GM06990 (cell line): ENCODE results near the gene OR51B2.
"Not testable (repeated sequence)": the region's sequence is repeated elsewhere in the genome, so short reads cannot be mapped to it uniquely, and the experiment has no call there.

ENCODE experiments used
- DNase-seq: peaks from one replicate; pipeline ENCODE4 v3.0.0-alpha.2; 2011; ENCODE audit not compliant: insufficient read length; ENCODE audit errors: extremely low read depth
- H3K27me3 ChIP-seq: replicated peaks from 2 replicates; pipeline ENCODE4 v1.6.0; 2011; ENCODE audit warnings: low read length; ENCODE audit not compliant: control insufficient read depth, insufficient read depth
- H3K36me3 ChIP-seq: 2 replicates; pipeline ENCODE4 v1.5.1; 2011; ENCODE audit warnings: low read length; ENCODE audit not compliant: control insufficient read depth, insufficient read depth
- H3K4me3 ChIP-seq: replicated peaks from 2 replicates; pipeline ENCODE4 v1.5.1; 2011; ENCODE audit warnings: low read depth, mild to moderate bottlenecking, control low read depth, low read length
- TF ChIP-seq, protein P1 (sequence below): IDR thresholded peaks from 2 replicates; pipeline ENCODE4 v1.5.1; 2011; ENCODE audit warnings: low read length, control low read depth, mild to moderate bottlenecking, inconsistent platforms; ENCODE audit not compliant: insufficient read depth, poor library complexity, severe bottlenecking

OR51B2 gene

DNA sequence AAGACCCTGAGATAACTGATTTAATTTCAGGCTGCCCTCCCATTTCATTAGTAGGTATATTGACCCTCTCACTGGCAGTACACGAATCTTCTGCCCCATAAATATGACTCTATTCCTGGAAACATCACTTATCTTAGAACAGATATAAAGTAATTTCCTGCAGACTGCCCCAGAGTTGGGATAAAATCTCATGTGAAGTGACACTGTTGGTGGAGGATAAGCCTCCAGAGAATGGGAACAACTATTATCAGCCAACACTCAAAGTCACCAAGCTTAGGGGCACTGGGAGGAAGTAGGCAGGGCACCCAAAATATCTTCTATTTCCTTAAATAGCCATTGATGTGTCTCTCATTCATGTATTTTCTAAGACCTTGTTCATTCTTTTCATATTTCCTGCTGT, 11.1 kb upstream of the OR51B2 start:
- no peak for DNase-seq
- H3K27me3 ChIP-seq: no peaks in the 10 kb centered on the region
- TF ChIP-seq, protein P1, sequence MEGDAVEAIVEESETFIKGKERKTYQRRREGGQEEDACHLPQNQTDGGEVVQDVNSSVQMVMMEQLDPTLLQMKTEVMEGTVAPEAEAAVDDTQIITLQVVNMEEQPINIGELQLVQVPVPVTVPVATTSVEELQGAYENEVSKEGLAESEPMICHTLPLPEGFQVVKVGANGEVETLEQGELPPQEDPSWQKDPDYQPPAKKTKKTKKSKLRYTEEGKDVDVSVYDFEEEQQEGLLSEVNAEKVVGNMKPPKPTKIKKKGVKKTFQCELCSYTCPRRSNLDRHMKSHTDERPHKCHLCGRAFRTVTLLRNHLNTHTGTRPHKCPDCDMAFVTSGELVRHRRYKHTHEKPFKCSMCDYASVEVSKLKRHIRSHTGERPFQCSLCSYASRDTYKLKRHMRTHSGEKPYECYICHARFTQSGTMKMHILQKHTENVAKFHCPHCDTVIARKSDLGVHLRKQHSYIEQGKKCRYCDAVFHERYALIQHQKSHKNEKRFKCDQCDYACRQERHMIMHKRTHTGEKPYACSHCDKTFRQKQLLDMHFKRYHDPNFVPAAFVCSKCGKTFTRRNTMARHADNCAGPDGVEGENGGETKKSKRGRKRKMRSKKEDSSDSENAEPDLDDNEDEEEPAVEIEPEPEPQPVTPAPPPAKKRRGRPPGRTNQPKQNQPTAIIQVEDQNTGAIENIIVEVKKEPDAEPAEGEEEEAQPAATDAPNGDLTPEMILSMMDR: no peak
- H3K4me3 ChIP-seq: no peak overlapping the region
- H3K36me3 ChIP-seq: no peaks in the 10 kb centered on the region

DNA sequence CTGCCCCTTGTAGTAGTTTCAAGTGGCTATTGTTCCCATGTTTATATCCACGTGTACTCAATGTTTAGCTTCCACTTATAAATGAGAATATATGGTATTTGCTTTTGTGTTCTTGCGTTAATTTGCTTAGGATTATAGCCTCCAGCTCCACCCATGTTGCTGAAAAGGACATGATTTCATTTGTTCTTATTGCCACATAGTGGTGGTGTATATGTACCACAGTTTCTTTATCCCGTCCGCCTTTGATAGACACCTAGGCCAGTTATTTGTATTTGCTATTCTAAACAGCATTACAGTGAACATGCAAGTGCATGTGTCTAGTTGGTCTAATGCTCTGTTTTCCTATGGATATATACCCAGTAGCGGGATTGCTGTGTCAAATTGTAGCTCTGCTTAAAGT, 6.8 kb downstream of the OR51B2 start:
- DNase-seq: no peak
- Histone ChIP-seq H3K4me3 (no peak overlapping the region), H3K27me3 (no peaks in the 10 kb centered on the region), H3K36me3 (no peaks in the 10 kb centered on the region)
- TF ChIP-seq, protein P1: no peak

DNA sequence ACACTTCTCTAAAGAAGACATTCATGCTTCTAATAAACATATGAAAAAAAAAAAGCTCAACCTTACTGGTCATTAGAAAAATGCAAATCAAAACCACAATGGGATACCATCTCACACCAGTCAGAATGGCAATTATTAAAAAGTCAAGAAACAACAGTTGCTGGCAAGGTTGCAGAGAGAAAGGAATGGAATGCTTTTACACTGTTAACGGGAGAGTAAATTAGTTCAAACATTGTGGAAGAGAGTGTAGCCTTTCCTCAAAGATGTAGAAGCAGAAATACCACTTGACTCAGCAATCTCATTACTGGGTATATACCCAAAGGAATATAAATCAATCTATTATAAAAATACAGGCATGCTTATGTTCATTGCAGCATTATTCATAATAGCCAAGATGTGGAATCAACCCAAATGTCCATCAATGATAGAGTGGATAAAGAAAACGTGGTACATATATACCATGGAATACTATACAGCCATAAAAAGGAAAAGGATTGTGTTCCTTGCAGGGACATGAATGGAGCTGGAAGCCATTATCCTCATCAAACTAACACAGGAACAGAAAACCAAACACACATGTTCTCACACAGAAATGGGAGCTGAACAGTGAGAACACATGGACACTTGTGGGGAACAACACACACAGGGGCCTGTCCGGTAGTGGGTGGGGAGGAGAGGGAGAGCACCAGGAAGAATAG, 10.6 kb downstream of the OR51B2 start:
- not testable (repeated sequence) for H3K36me3 ChIP-seq, H3K27me3 ChIP-seq, DNase-seq, H3K4me3 ChIP-seq

DNA sequence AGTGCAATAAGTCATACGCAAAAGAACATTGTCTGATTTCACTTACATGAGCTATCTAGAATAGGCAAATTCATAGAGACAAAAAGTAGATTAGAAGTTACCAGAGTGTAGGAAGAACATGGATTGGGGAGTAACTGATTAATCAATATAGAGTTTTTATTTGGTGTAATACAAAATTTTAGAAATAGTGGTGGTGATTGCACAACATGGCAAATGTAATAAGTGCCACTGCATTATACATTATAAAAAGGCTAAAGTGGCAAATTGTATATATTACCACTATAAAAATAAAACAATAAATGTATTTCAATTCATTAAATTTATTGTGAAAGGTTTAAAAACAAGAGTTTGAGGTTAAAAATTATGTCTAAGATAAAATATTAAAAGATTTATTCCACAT, 13.7 kb downstream of the OR51B2 start:
- TF ChIP-seq, protein P1: no peak
- Histone ChIP-seq H3K36me3 (no peaks in the 10 kb centered on the region), H3K27me3 (no peaks in the 10 kb centered on the region), H3K4me3 (no peak overlapping the region)
- no peak for DNase-seq

DNA sequence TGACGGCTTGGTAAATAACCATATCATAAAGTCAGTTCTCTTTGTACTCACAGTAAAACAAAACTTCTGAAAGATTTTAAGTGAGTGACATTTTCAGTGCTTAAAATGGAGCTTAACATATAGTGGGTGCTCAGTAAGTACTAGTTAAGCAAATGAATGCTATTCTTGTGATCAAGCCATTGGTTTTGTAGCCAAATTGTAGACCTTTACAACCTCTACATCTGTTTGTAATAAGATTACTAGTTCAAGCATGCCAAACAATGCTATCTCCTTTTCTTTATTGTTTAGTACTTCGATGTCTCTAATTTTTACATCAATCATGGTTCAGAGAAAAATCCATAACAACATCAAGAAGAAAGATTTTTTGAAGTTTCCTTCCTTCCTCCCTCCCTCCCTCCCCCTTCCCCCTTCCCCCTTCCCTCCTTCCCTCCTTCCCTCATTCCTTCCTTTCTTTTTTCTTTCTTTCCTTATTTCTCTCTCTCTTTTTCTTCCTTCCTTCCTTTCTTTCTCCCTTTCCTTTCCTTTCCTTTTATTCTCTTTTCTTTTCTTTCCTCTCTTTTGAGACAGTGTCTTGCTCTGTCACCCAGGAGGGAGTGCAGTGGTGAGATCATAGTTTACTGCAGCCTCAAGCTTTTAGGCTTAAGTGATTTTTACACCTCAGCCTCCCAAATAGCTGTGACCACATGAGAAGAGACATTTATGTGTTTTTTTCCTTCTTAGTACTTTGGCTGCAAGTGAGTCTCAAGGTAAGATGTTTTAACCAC, 16.7 kb downstream of the OR51B2 start:
- H3K27me3 ChIP-seq: no peaks in the 10 kb centered on the region
- H3K4me3 ChIP-seq: no peak overlapping the region
- DNase-seq: no peak
- no peaks in the 10 kb centered on the region for H3K36me3 ChIP-seq
- TF ChIP-seq, protein P1: no peak

DNA sequence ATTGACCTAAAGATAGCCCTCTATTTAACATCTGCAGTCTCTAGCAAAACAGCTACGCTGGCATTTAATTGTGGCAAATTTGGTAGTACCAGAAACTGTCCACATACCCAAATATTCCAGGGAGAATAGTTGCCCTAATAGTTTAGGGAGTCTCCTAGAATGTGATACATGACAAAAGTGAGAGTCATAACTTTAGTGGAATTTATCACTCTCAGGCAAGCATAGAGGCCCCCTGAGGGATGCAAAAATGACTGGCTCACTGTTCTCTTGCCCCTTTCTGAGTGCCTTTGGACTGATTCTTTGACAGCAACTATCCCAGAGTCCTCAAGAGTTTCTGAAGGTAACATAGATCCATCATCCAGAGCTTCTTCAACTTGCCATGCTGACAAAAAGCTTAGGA, 20.1 kb downstream of the OR51B2 start:
- no peaks in the 10 kb centered on the region for H3K36me3 ChIP-seq
- no peaks in the 10 kb centered on the region for H3K27me3 ChIP-seq
- TF ChIP-seq, protein P1: no peak

More for the DNA sequence above, 20.1 kb downstream of the OR51B2 start:
- H3K4me3 ChIP-seq: no peak overlapping the region
- no peak for DNase-seq
